ENCODE results near the gene TBX19. TPM values are rescaled to one million over a fixed set of nuclear protein-coding genes. Genes with fewer than 3 reads are reported as not detected.

Gene TBX19
- total RNA-seq, 1 experiment from 2014 or later = 0.17 TPM

- no peak for DNase-seq (ENCODE audit: low spot score)
These were observed 1.1 kb downstream of the TBX19 start for GRCh38 chr1:168281603-168282325.

- DNase-seq (ENCODE audit: low spot score) = peak; percentile 13
These were observed 4.8 kb downstream of the TBX19 start for GRCh38 chr1:168285521-168285790.

GRCh38 chr1:168285971-168286927 is 5.6 kb downstream of the TBX19 start:
- DNase-seq (ENCODE audit: low spot score) = no peak

GRCh38 chr1:168287237-168287664 is 6.6 kb downstream of the TBX19 start:
- peak; percentile 79 for DNase-seq (ENCODE audit: low spot score)

GRCh38 chr1:168288311-168289052 is 7.8 kb downstream of the TBX19 start:
- no peak for DNase-seq (ENCODE audit: low spot score)

GRCh38 chr1:168291222-168291837 is 10.7 kb downstream of the TBX19 start:
- DNase-seq (ENCODE audit: low spot score) = no peak

GRCh38 chr1:168293356-168293755 is 12.7 kb downstream of the TBX19 start:
- DNase-seq (ENCODE audit: low spot score) = no peak

- no peak for DNase-seq (ENCODE audit: low spot score)
These were observed 14.9 kb downstream of the TBX19 start for GRCh38 chr1:168295411-168296114.

- no peak for DNase-seq (ENCODE audit: low spot score)
These were observed 16.5 kb downstream of the TBX19 start for GRCh38 chr1:168297019-168297730.

- no peak for DNase-seq (ENCODE audit: low spot score)
These were observed 17.8 kb downstream of the TBX19 start for GRCh38 chr1:168298446-168298845.

GRCh38 chr1:168300626-168301025 is 19.9 kb downstream of the TBX19 start:
- DNase-seq (ENCODE audit: low spot score) = no peak

GRCh38 chr1:168301664-168302320 is 21.1 kb downstream of the TBX19 start:
- peak; percentile 14 for DNase-seq (ENCODE audit: low spot score)

GRCh38 chr1:168303716-168304540 is 23.3 kb downstream of the TBX19 start:
- DNase-seq (ENCODE audit: low spot score) = no peak

- DNase-seq (ENCODE audit: low spot score) = no peak
These were observed 24.2 kb downstream of the TBX19 start for GRCh38 chr1:168304865-168305264.

GRCh38 chr1:168312718-168313604 is 32.3 kb downstream of the TBX19 start:
- no peak for DNase-seq (ENCODE audit: low spot score)

GRCh38 chr1:168316142-168316541 is 35.5 kb downstream of the TBX19 start:
- no peak for DNase-seq (ENCODE audit: low spot score)

- DNase-seq (ENCODE audit: low spot score) = no peak
These were observed 36.6 kb downstream of the TBX19 start for GRCh38 chr1:168317309-168317708.

- no peak for DNase-seq (ENCODE audit: low spot score)
These were observed 39.0 kb downstream of the TBX19 start for GRCh38 chr1:168319691-168320090.

Data from H4 (cell line).